A549 (cell line): ENCODE results near the gene UFSP1. TPM values are rescaled to one million over a fixed set of nuclear protein-coding genes. Genes with fewer than 3 reads are reported as not detected.

Source experiments
- ATAC-seq, 2 experiments: fragments of 200-7000 bp in 1 of 2; fragments of >200 bp in 1 of 2; cut with Nextera tagmentation in 1 of 2; cut with Tn5 transposase in 1 of 2; 3 replicates each; pipeline versions ENCODE4 v1.8.0 to v1.9.1; 2018 to 2020; ENCODE audit warnings: mild to moderate bottlenecking in 1 of 2, moderate library complexity in 1 of 2
- CTCF ChIA-PET: fragments of 300-600 bp; sonication (Branson Sonifier 250); formaldehyde crosslinking; extraction: SDS; loops from one replicate; lab custom pipeline; 2021; ENCODE audit warnings: antibody characterized with exemption, inconsistent platforms; lab: Yijun Ruan, JAX
- POLR2A ChIA-PET: fragments of 350-600 bp; formaldehyde crosslinking; extraction: SDS; loops from one replicate; lab custom pipeline; 2021; ENCODE audit warnings: antibody characterized with exemption, inconsistent platforms; lab: Yijun Ruan, JAX
- DNase-seq, 2 experiments: peaks; one replicate each; pipeline versions ENCODE4 v3.0.0 to v3.0.0-alpha.2; 2011 to 2016; ENCODE audit warnings: low read depth in 1 of 2, low spot score in 1 of 2
- FAIRE-seq: peaks from 2 replicates; lab custom pipeline; 2011; peaks lifted over from hg19 to GRCh38; lab: Jason Lieb, UNC
- H3K27ac ChIP-seq, 2 experiments: fragments of >200 bp; sonication (Bioruptor Twin); formaldehyde crosslinking; 3 replicates each; pipeline ENCODE4 v1.5.1; 2016 to 2017
- H3K4me1 ChIP-seq: fragments of >200 bp; sonication (Bioruptor Twin); formaldehyde crosslinking; 3 replicates; pipeline ENCODE4 v1.6.1; 2016
- H3K4me2 ChIP-seq: fragments of >200 bp; sonication (Bioruptor Twin); formaldehyde crosslinking; 3 replicates; pipeline ENCODE4 v1.6.1; 2016
- H3K4me3 ChIP-seq: fragments of >200 bp; sonication (Bioruptor Twin); formaldehyde crosslinking; 3 replicates; pipeline ENCODE4 v1.5.1; 2016
- H3K9me3 ChIP-seq: fragments of >200 bp; sonication (Bioruptor Twin); formaldehyde crosslinking; 3 replicates; pipeline ENCODE4 v1.6.1; 2016
- CHD2 ChIP-seq: fragments of 150-350 bp; IDR thresholded peaks from 2 replicates; pipeline ENCODE4 v1.6.1; 2014; ENCODE audit warnings: low read length; ENCODE audit not compliant: partially characterized antibody
- FOSB ChIP-seq: fragments of 250-450 bp; sonication (Bioruptor Pico); IDR thresholded peaks from 2 replicates; pipeline ENCODE4 v1.5.0; 2020; ENCODE audit warnings: mild to moderate bottlenecking, moderate library complexity
- FOSL2 ChIP-seq, 2 experiments: fragments of 450-650 bp in 1 of 2; fragments of >200 bp in 1 of 2; sonication (Bioruptor Twin) in 1 of 2; formaldehyde crosslinking; IDR thresholded peaks; 2 replicates each; pipeline versions ENCODE4 v1.5.0 to v1.6.1; 2016 to 2020; ENCODE audit warnings: mild to moderate bottlenecking in 1 of 2, moderate library complexity in 1 of 2
- HOXB5 ChIP-seq: fragments of 250-450 bp; sonication (Bioruptor Pico); IDR thresholded peaks from 2 replicates; pipeline ENCODE4 v1.5.0; 2020; ENCODE audit warnings: mild to moderate bottlenecking, moderate library complexity
- JUN ChIP-seq, 2 experiments: fragments of >200 bp; sonication (Bioruptor Twin); formaldehyde crosslinking; IDR thresholded peaks; 2 replicates in 1 of 2; 3 replicates in 1 of 2; pipeline ENCODE4 v1.6.1; 2016 to 2017
- KDM5A ChIP-seq: fragments of 200-600 bp; sonication (generic); IDR thresholded peaks from 2 replicates; pipeline ENCODE4 v1.6.1; 2016; ENCODE audit warnings: antibody characterized with exemption, mild to moderate bottlenecking
- NFE2L2 ChIP-seq: fragments of 150-350 bp; conservative IDR thresholded peaks from 2 replicates; pipeline ENCODE4 v1.6.1; 2014; ENCODE audit warnings: low read length
- POLR2A ChIP-seq: IDR thresholded peaks from 2 replicates; pipeline ENCODE4 v1.6.1; 2012; ENCODE audit warnings: mild to moderate bottlenecking, low read length
- POLR2AphosphoS2 ChIP-seq: conservative IDR thresholded peaks from 2 replicates; pipeline ENCODE4 v1.6.1; 2012; ENCODE audit warnings: low read length, improper control_type of control experiment, inconsistent platforms
- RFX5 ChIP-seq: fragments of 450-650 bp; IDR thresholded peaks from 2 replicates; pipeline ENCODE4 v1.7.1; 2014; ENCODE audit warnings: antibody characterized with exemption, mild to moderate bottlenecking, moderate library complexity
- ZFP36 ChIP-seq: fragments of 450-650 bp; IDR thresholded peaks from 2 replicates; pipeline ENCODE4 v1.6.1; 2014; ENCODE audit warnings: borderline replicate concordance; ENCODE audit not compliant: partially characterized antibody
- WGBS: methylation state at CpG from one replicate; pipeline ENCODE4 v1.1.6; 2017; ENCODE audit errors: missing lambda C conversion rate; 5-methylcytosine and 5-hydroxymethylcytosine counted together
- polyA plus RNA-seq, 4 experiments: library from polyadenylated mRNA; depleted of rRNA in 3 of 4; stranded (reverse); fragments of >200 nt; fragmentation: RNase III in 1 of 4; extraction: RNeasy Plus Mini Kit Qiagen cat#74134 plus additional on column Dnase treatment in 1 of 4; gene quantifications; 2 replicates in 3 of 4; 3 replicates in 1 of 4; pipeline ENCODE4 v1.2.3, GENCODE V29; 2011 to 2017
- TF ChIP-seq, protein P1 (sequence below): fragments of >200 bp; sonication (Bioruptor Twin); formaldehyde crosslinking; IDR thresholded peaks from 3 replicates; pipeline ENCODE4 v1.5.1; 2016
- TF ChIP-seq, protein P2 (sequence below): fragments of 250-450 bp; sonication (Bioruptor Pico); IDR thresholded peaks from 2 replicates; pipeline ENCODE4 v1.5.0; 2021; ENCODE audit warnings: mild to moderate bottlenecking, moderate library complexity, borderline replicate concordance
- TF ChIP-seq, protein P3 (sequence below): IDR thresholded peaks from 2 replicates; pipeline ENCODE4 v1.6.1; 2012
- TF ChIP-seq, protein P4 (sequence below): fragments of 150-350 bp; IDR thresholded peaks from 2 replicates; pipeline ENCODE4 v1.6.1; 2014; ENCODE audit warnings: low read depth, mild to moderate bottlenecking, low read length

The UFSP1 gene
- polyA plus RNA-seq, 2 of the 4 experiments (the other 2 are of a cell fraction), result 1.9 to 6.9 TPM

DNA sequence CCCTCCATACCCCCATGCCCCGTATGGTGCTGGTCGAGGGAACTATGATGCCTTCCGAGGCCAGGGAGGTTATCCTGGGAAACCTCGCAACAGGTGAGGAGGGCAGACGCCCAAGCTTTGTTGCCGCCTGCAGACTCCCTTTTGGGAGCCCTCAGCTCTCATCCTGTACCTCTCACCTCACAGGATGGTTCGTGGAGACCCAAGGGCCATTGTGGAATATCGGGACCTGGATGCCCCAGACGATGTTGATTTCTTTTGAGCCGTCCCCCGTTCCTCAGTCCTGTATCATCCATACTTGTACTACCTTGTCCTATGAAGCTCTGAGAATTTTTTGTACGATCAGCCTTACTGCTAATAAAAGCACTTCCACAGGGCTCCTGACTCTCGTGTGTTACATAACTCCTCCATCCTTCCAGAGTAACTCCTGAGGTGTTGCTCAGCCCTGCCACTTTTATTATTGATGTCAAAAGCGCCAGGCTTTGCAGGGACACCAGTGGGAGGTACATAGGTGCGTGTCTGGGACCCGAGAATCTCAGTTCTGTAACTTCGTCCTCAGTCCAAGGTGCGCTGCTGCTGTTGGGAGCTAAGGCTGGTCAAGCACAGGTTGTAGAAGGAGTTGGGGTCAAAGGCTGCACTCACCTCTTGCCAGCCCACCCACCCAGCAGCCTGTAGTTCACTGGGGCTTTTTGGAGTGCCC, 1.1 kb downstream of the UFSP1 start:
- peak overlapping the region; percentile 92 for H3K4me3 ChIP-seq
- H3K4me2 ChIP-seq, result peak overlapping the region; percentile 99
- 71% methylated on average over 14 of the region's 18 CpGs for WGBS
- peaks cover 30% of the 10 kb centered on the region for H3K4me1 ChIP-seq
- ATAC-seq (no peak), DNase-seq (no peak), FAIRE-seq (no peak)
- no peaks in the 10 kb centered on the region for H3K9me3 ChIP-seq
- H3K27ac ChIP-seq, result peak overlapping the region; percentile 86 to 95
- ChIA-PET CTCF (interaction anchor here (1.0 to 3.5 kb wide), 6 partner anchors 8 to 189 kb away, joined by 3 to 13 read pairs (median 8); partner anchors contain the start of genes SLC12A9 and SRRT), POLR2A (interaction anchor here (1.5 to 5.1 kb wide), 2 partner anchors 10 to 13 kb away, joined by 9 to 106 read pairs; partner anchors contain the start of gene SRRT)
- no peak for TF ChIP-seq CHD2
- 0 out of 2 replicates have a peak, but pooled peaks have one; percentile 7 for TF ChIP-seq POLR2A
- no peak for TF ChIP-seq ZFP36
- TF ChIP-seq, protein P1, sequence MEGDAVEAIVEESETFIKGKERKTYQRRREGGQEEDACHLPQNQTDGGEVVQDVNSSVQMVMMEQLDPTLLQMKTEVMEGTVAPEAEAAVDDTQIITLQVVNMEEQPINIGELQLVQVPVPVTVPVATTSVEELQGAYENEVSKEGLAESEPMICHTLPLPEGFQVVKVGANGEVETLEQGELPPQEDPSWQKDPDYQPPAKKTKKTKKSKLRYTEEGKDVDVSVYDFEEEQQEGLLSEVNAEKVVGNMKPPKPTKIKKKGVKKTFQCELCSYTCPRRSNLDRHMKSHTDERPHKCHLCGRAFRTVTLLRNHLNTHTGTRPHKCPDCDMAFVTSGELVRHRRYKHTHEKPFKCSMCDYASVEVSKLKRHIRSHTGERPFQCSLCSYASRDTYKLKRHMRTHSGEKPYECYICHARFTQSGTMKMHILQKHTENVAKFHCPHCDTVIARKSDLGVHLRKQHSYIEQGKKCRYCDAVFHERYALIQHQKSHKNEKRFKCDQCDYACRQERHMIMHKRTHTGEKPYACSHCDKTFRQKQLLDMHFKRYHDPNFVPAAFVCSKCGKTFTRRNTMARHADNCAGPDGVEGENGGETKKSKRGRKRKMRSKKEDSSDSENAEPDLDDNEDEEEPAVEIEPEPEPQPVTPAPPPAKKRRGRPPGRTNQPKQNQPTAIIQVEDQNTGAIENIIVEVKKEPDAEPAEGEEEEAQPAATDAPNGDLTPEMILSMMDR, result no peak
- TF ChIP-seq FOSB (CRISPR knock-in tag), result no peak
- no peak for TF ChIP-seq FOSL2 (IDR thresholded peaks at IDR 0.05)
- no peak for TF ChIP-seq FOSL2 (CRISPR knock-in tag; IDR thresholded peaks at IDR 0.05)
- TF ChIP-seq HOXB5, result no peak
- no peak for TF ChIP-seq NFE2L2
- TF ChIP-seq, protein P2, sequence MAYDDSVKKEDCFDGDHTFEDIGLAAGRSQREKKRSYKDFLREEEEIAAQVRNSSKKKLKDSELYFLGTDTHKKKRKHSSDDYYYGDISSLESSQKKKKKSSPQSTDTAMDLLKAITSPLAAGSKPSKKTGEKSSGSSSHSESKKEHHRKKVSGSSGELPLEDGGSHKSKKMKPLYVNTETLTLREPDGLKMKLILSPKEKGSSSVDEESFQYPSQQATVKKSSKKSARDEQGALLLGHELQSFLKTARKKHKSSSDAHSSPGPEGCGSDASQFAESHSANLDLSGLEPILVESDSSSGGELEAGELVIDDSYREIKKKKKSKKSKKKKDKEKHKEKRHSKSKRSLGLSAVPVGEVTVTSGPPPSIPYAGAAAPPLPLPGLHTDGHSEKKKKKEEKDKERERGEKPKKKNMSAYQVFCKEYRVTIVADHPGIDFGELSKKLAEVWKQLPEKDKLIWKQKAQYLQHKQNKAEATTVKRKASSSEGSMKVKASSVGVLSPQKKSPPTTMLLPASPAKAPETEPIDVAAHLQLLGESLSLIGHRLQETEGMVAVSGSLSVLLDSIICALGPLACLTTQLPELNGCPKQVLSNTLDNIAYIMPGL, result no peak

DNA sequence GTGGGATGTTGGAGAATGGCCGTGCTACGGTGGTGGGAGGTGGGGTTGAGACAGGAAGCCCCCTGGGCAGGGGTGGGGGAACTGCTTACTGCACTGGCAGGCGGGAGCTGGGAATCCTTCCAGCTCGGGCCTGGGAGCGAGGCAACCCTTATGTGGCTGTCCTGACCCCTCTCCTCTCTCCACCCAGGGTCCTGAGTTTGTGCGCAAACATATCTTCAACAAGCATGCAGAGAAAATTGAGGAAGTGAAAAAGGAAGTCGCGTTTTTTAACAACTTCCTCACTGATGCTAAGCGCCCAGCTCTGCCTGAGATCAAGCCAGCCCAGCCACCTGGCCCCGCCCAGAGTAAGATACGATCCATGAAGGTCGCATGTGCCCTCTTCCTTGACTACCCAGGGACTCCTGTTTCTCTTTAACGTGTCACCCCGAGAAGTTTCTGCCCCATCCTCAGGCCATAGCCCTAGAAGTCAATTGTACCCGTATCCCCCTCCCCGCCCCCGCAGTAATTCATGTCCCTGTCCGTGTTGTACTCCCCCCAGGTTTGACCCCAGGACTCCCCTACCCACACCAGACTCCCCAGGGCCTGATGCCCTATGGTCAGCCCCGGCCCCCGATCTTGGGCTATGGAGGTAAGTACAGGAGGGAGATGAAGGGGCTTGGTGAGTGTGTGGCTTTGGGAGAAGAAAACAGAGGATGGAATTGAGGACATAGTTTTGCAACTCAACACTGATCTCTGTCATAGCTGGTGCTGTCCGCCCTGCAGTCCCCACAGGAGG, 1.8 kb downstream of the UFSP1 start:
- H3K4me2 ChIP-seq, result peak overlapping the region; percentile 99
- ChIA-PET CTCF (interaction anchor here (0.6 to 4.1 kb wide), 7 partner anchors 7 to 305 kb away, joined by 3 to 16 read pairs (median 5); partner anchors contain the start of genes ACHE, EPO, SLC12A9 and SRRT), POLR2A (interaction anchor here (0.5 to 5.1 kb wide), 3 partner anchors 12 to 366 kb away, joined by 3 to 106 read pairs (median 14); partner anchors contain the start of gene SRRT)
- no peaks in the 10 kb centered on the region for H3K9me3 ChIP-seq
- 79% methylated on average over 18 of the region's 21 CpGs for WGBS
- no peak for FAIRE-seq
- TF ChIP-seq KDM5A (no peak), JUN (IDR thresholded peaks at IDR 0.05) (peak in 1 of 2 experiments; percentile 19; a peak in 1 of 5 replicates)
- peaks cover 30% of the 10 kb centered on the region for H3K4me1 ChIP-seq
- DNase-seq, result no peak
- ATAC-seq, result no peak
- peak overlapping the region in 1 of 2 experiments; percentile 95; a peak in 2 of 6 replicates for H3K27ac ChIP-seq
- H3K4me3 ChIP-seq, result peak overlapping the region; percentile 92; the same call in 2 of the 3 replicates

DNA sequence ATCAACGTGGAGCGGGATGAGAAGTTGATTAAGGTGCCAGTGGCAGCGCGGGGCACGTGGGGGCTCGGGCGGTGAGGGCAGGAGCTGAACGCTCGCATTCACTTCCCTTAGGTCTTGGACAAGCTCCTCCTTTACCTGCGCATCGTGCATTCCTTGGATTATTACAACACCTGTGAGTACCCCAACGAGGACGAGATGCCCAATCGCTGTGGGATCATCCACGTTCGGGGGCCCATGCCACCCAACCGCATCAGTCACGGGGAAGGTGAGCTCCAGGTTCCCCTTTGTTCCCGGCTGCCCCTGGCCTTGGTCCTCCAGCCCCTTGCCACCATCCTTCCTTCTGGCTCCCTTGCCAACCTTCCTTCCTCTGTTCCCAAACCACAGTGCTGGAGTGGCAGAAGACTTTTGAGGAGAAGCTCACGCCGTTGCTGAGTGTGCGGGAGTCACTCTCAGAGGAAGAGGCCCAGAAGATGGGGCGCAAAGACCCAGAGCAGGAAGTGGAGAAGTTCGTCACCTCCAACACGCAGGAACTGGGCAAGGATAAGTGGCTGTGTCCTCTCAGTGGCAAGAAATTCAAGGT, 2.5 kb downstream of the UFSP1 start:
- 95% methylated on average over 25 of the region's 25 CpGs for WGBS
- DNase-seq (no peak), ATAC-seq (no peak), FAIRE-seq (no peak)
- peaks cover 30% of the 10 kb centered on the region for H3K4me1 ChIP-seq
- TF ChIP-seq, protein P3, sequence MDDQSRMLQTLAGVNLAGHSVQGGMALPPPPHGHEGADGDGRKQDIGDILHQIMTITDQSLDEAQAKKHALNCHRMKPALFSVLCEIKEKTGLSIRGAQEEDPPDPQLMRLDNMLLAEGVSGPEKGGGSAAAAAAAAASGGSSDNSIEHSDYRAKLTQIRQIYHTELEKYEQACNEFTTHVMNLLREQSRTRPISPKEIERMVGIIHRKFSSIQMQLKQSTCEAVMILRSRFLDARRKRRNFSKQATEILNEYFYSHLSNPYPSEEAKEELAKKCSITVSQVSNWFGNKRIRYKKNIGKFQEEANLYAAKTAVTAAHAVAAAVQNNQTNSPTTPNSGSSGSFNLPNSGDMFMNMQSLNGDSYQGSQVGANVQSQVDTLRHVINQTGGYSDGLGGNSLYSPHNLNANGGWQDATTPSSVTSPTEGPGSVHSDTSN, result peak; percentile 13
- no peak for TF ChIP-seq RFX5
- TF ChIP-seq, protein P4, sequence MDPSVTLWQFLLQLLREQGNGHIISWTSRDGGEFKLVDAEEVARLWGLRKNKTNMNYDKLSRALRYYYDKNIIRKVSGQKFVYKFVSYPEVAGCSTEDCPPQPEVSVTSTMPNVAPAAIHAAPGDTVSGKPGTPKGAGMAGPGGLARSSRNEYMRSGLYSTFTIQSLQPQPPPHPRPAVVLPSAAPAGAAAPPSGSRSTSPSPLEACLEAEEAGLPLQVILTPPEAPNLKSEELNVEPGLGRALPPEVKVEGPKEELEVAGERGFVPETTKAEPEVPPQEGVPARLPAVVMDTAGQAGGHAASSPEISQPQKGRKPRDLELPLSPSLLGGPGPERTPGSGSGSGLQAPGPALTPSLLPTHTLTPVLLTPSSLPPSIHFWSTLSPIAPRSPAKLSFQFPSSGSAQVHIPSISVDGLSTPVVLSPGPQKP, result no peak
- peak; percentile 45 for TF ChIP-seq POLR2A
- TF ChIP-seq POLR2AphosphoS2, result no peak
- ChIA-PET POLR2A (interaction anchor here (0.6 to 5.1 kb wide), 2 partner anchors 11 to 367 kb away, joined by 14 to 106 read pairs; partner anchors contain the start of gene SRRT), CTCF (interaction anchor here (0.6 to 4.1 kb wide), 7 partner anchors 8 to 306 kb away, joined by 3 to 16 read pairs (median 4); partner anchors contain the start of genes ACHE, EPO and SLC12A9)
- no peaks in the 10 kb centered on the region for H3K9me3 ChIP-seq
- no peak overlapping the region for H3K4me3 ChIP-seq
- H3K4me2 ChIP-seq, result peak overlapping the region; percentile 99; the same call in 1 of the 3 replicates
- no peak overlapping the region for H3K27ac ChIP-seq
